HG03280 (cell line): ENCODE data around the gene PKHD1.
"Not testable (repeated sequence)": the region's sequence is repeated elsewhere in the genome, so short reads cannot be mapped to it uniquely, and the experiment has no call there.

ENCODE experiments used
- ATAC-seq: cut with Tn5 transposase; IDR thresholded peaks from one replicate; pipeline ENCODE4 v1.9.1; 2021; ENCODE audit warnings: mild to moderate bottlenecking, moderate library complexity; ENCODE audit not compliant: unreplicated experiment

PKHD1 gene

DNA sequence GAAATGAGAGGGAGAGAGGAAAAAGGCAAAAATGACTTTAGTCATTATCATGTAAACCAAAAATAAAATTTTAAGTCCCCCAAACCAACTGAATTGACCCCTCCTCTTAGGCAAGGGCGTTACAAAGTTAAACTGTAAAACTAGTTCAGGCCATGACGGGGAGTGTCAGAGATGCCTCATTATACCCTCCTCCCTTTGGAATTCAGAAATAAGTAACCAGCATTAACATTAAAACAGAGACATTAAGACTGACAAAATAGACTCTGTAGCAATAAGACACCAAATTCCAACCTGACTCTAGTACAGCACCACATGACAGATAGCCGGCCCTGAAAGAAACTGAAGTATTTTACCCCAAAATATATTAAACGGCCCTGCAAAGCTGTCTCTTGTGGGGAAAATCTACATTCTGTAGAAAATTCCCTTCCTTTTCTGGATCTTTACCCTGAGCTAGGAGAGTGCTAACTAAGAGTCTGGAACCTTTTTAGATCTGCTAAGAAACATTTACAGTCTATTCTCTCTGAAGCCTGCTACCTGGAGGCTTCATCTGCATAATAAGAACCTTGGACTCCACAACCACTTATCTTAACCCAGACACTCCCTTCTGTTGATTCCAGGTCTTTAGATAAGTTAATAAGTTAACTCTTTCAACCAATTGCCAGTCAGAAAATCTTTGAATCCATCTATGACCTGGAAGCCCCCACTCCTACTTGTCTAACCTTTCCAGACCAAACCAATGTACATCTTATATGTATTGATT, 150.7 kb downstream of the PKHD1 start:
- no peak for ATAC-seq

DNA sequence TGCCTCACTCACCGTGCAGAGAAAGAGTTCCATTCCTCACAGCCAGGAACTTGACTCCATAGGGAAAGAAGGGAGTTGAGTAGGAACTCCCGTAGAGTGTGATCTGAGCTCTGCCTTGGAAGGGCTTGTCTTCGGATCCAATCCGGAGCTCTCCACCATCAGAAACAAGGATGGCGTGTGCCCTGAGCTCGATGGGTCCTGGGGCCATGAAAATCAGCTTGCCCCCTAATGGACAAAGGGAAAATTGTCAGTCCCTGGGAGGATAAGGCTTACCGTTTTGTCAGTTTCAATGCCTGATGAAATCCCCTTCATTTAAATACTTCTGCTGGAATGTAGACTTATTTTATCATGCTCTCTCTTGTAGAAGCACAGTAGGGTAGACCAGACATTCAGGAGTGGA, 153.3 kb downstream of the PKHD1 start:
- no peak for ATAC-seq

DNA sequence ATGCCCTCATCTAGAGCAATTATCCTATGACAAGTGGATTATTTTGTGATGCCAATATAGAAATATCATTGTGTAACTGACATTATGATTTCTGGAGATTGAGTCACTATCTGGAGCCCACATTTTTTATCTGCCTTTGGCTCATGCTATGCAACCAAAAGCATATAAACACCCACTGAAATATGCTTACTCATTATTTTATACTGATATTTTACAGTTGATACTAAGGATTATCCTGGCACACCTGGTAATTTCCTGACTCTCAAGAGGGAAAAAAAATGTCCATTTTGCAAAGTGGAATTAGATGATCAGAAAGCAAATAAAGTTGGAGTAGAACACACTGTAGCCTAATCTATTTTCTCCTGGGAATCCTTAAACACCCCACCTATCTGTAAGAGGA, 154.5 kb downstream of the PKHD1 start:
- no peak for ATAC-seq

DNA sequence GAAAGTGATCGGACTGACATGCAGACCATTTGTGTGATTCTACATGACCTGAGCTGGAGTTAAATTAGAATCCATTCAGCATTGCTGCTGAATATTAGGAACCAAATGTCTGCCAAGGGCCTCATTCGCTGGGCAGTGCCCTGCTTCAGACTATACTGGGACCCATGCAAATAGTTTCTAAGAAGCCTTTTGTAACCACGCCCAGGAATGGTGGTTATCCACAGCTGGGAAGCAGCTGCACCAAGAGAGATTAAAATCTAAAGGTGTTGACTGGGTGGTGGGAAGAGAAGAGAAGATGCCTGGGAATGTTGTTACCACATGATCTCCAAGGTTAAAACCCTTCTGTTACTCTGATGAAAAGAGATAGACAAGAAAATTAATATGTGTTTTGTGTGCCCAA, 156.8 kb downstream of the PKHD1 start:
- ATAC-seq = no peak

DNA sequence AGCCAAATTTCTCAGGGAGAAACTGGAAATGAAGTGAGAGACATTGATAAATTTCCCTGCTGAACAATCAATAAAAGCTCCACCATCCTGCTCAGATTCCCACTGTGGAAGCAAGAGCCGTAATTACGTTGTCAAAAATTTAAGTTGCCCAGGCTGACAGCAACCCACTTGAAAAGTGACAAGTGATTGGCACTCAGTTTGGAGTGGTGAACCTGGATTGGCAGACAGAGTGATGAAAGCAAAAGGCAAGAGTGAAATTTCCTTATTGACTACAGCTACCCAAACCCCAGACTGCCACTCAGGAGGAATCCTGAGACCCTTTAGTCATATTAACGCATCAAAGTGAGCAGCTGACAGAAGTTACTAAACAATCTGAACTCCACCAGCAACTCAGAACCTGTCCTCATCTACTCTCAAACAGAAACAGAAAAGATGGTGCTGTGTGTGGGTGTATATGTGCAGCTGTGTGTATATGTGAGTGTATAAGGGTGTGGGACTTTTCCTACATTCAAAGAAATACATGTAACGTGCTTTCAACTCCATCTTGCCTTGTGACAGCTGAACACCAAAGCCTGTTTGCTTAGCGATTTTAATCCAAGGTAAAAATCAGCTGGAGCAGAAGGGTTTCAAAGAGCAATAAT, 157.4 kb downstream of the PKHD1 start:
- no peak for ATAC-seq

DNA sequence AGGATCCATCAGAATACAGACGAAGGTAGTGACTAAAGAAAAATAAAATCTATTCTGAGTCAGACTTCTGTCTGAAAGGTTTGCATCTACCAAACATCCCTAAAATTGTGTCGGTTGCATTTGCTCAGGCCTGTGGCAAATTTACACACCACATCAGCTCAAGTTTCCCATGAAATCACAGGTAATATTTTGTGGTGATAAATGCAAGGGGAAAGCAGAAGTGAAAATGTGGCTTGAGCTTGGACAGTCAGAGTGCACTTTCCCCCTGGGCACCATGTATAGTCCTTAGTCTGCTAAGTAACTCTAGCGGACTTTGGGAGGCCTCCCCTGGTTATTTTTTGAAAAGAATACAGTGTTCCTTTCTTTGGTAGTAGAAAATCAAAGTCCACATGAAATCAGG, 159.1 kb downstream of the PKHD1 start:
- peak; percentile 49 for ATAC-seq

DNA sequence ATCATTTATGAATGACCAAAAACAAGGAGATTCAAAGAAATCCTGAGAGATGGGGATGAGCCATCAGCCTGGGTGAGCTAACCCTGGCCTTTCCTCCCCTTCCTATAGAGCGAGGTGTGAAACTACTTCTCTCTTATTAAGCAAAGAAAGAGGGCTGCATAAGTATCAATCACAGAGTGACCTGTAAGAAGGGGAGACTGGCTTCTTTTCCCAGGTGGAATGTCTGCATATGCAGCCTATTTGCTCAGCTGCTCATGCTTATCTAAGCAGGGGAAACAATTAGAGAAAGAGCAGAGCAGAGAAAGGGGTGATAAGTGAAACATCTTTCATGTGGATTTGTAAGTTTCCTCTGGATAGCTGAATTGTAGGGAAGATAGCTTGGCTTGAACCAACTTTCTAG, 160.0 kb downstream of the PKHD1 start:
- ATAC-seq = no peak

DNA sequence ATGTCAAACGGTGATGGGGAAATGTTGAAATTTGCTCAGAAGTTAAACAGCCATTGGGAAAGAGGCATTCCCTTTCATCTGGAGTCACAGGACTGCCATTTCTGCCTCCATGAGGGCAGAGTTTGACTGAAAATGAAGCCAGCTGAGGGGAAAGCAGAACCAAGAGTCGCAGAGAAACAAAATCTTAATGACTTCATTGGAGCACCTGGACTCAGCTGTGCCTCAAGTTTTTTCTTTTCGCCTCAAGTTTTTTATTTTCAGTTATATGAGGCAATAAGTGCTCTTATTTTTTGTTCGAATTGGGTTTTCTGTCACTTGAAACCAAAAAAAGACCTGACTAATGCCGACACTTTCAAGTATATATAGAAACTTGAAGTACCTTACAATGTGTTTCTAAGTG, 161.3 kb downstream of the PKHD1 start:
- peak; percentile 48 for ATAC-seq

DNA sequence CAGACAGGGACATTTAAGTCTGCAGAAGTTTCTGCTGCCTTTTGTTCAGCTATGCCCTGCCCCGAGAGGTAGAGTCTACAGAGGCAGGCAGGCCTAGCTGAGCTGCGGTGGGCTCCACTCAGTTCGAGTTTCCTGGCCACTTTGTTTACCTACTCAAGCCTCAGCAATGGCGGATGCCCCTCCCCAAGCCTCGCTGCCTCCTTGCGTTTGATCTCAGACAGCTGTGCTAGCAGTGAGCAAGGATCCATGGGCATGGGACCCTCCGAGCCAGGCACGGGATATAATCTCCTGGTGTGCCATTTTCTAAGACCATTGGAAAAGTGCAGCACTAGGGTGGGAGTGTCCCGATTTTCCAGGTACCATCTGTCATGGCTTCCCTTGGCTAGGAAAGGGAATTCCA, 164.9 kb downstream of the PKHD1 start:
- ATAC-seq = not testable (repeated sequence)

DNA sequence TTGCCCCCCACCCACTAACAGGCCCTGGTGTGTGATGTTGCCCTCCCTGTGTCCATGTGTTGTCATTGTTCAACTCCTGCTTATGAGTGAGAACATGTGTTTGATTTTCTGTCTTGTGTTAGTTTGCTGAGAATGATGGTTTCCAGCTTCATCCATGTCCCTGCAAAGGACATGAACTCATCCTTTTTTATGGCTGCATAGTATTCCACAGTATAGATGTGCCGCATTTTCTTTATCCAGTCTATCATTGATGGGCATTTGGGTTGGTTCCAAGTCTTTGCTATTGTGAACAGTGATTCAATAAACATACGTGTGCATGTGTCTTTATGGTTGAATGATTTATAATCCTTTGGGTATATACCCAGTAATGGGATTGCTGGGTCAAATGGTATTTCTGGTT, 169.1 kb downstream of the PKHD1 start:
- ATAC-seq = not testable (repeated sequence)

DNA sequence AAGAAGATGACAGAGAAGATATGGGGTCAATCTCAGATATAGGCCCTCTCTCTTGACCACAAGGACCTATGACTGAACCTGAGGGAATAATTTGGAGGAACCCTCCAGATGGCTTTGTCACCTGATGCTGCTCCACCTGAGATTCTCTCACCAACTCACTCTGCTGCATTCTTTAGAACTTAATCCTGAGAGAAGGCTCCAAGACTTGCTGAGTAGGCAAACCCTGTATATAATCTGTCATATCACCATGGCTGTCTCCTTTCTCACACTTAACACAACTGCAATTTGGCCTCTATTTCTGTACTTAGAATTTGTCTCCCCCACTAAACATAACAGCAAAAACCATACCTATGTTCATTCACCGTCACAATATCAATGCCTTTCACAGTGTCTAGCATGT, 172.3 kb downstream of the PKHD1 start:
- ATAC-seq = no peak

DNA sequence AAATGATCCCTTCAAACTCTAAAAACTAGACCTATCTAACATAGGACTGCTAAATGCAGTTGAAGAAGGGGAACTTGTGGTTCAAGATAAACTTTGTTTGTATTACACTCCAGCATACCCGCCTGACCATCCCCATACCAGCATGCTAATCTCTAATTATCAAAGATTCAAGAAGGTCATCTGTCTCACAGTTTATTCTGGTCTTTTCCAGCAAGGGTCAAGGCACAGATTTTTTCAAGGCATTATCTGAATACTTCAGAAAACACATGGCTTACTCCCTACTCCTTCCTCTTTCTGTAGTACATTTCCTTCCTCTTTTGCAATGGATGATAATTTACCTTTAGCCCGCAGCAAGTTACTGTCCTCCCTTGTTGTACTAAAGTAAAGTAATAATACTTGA, 174.1 kb downstream of the PKHD1 start:
- no peak for ATAC-seq

DNA sequence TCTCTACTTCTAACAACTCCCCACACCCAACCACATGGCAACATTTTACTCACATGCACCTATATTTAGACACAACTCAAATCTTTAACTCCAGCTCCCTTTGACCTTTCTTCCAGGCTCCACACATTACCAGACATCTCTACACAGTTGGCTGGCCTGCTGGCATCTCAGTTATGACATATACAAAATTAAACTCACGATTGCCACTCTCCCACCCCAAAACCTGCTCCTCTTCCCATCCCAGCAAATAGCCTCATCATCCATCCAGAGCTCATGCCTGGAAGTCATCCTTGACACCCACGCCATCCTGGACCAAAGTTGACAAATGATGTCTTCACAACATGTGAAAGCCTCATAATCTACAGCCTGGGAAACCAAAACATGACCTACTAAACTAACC, 176.6 kb downstream of the PKHD1 start:
- ATAC-seq = no peak

DNA sequence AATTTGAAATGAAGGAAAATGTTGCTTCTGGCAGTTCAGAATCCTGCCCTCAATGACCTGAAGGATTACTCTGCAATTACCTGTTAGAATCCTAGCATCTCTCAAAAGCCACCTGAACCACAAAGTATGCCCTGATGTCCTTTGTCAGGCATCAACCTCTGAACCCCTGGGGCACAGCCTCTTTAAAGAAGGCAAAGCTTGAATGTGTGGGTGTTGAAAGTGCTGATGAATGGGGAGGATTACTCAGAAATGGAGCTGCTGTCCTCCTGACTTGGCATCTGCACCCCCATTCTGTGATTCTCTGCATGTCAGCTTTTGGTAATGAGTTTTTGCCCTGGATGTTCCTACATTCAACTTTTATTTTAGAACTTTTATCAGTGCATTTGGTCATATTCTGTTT, 179.2 kb downstream of the PKHD1 start:
- ATAC-seq = peak; percentile 55

DNA sequence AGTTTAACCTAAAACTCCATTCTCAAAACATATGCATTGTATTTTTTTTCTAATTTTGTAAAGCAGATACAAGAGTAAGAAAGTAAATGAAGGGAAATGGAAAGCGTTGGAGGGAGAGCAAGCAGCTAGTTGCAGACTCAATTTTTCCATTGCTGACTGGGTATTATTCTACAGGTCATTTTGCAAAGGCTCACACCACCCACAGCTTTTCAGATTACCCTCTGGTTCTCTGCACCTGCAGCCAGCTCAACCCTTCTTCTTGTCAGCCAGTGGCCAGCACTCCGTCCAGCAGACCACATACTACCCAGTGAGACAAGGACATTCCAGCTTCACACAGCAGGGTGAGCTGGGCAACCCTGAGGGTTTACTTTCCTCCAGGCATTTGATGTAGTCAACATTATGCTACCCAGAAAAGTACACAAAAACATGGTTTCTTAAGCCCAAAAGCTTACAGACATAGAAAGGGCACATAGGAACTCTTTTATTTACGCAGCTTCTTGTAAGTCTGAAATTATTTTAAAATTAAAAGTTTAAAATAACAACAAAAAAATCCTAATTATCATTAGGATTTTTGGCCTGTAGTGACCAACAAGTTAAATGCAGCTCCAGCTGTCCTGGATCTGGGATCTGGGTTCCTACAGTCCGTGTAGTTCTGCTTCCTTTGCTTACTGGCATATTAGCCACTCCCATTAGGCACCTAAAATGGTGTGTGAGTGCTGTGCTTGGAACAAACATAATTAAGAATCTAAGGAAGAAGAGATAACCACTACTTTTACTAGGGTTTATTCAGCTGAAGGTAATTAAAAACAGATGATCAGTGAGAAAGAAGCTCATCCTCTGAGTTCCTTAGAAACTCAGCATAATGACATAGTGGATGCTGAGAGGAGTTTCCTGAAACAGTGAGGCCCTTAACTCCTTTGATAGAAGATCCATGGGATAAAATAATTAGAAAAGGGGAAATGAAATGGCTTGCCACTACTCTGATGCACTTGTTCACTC, 185.3 kb downstream of the PKHD1 start:
- ATAC-seq = no peak

DNA sequence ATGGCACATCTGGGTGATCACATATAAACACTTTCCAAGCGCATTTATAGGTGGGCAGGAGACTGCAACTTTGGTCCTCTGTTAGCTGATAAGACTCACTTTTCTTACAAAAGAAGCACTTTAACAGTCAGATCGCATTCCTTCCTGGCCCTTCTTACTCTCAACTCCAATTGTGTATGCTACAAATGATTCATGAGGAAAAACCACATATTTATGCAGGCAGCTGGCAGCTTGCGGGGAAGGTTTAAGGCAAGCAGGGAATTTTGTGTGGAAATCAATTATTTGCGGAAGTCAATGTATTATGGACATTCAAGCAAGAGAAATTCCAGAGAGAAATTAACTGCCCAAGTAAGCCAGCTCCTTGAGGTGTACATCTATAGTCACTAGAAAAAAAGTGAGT, 194.0 kb downstream of the PKHD1 start:
- ATAC-seq = no peak

DNA sequence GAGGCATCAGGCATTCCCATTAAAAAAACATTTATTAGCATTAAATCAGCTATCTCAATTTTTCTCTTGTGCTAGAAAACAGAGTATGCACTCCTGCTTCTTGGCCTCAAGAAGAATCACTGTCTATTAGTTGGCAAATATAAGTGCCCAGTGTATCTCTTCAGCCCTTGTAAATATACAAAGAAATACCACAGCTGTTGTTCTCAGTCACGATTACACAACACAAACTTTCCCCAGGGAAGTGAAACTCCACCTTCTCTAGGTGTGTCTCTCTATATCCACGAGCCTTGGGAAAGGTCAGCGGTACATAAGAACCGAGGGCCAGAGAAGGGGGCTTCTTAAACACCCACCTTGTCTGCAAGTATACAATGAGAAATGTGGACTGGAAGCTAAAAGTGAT, 194.7 kb downstream of the PKHD1 start:
- ATAC-seq = no peak

DNA sequence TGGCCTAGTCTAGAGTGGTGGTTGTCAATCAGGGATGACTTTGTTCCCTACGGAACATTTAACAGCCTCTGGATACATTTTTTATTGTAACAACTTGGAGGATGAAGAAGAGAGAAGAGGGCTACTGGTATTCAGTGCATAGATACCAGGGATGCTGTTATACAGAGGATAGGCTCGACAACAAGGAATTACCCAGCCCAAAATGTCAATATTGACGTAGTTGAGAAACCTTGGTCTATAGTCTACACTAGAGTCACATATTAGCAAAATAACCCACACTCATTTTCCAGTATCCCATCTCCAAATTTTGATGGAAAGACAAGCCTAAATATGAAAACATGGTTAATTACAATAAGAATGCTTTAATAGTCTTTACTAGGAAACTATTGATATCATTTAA, 195.1 kb downstream of the PKHD1 start:
- no peak for ATAC-seq

DNA sequence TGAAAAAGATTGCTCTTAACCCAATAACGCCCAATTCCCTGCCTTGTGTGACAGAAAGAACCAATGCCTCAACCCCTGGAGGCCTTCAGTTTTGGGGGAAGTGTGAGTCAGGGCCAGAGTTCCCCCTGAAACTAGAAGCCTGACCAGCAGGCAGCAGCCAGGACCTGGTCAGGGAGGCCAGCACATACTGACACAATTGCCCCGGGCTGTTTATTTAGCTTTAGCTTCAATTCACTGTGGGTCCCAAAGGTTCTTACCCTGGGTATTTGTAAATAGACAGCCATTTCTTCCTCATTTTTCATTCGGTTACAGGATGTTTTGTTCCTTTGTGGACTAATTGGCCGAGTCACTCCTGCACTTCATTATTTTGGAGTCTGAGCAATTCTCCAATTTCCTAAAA, 195.6 kb downstream of the PKHD1 start:
- ATAC-seq = no peak

DNA sequence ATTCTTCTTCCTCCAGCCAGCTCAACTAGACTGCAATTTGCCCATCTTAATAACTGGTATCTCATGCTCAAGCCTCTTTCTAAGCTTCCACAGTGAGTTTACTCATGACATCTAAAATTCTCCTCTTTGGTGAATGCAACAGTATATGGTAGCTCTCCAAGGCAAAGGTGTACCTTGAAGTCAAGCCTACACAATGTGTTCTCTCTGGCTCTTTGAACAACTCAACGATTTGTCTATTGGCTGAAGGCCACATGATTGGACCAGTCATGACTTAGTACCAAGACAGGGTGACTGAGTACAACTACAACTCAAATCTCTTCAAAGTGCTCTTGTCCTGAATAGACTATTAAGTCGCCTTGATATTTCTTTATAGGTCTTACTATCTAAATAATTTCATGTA, 199.6 kb downstream of the PKHD1 start:
- ATAC-seq = no peak

DNA sequence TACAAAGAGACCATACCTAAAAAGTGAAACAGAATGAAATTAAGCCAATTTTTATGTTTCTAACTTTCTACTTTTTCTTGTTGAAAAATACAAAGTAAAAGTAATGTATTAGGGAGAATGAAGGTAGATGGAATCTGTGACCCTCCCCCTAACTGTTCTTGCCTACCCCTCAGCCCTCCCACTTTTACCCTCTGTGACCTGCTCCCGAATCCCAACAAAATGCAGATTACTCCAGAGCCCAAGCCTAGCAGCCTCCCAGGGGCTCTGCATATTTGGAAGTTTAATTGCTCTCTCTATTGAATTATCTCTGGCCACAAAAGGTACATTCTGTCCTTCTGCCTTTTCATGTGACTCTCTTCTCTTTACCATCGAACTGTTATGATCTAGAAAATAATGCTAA, 201.5 kb downstream of the PKHD1 start:
- no peak for ATAC-seq
